HG03175 (cell line): Measurements from ENCODE around the gene HELZ2.
"Not testable (repeated sequence)": the region's sequence is repeated elsewhere in the genome, so short reads cannot be mapped to it uniquely, and the experiment has no call there.

Experiments
- ATAC-seq: cut with Tn5 transposase; IDR thresholded peaks from one replicate; pipeline ENCODE4 v1.9.1; 2021; ENCODE audit warnings: mild to moderate bottlenecking, moderate library complexity; ENCODE audit not compliant: unreplicated experiment

HELZ2 gene

DNA sequence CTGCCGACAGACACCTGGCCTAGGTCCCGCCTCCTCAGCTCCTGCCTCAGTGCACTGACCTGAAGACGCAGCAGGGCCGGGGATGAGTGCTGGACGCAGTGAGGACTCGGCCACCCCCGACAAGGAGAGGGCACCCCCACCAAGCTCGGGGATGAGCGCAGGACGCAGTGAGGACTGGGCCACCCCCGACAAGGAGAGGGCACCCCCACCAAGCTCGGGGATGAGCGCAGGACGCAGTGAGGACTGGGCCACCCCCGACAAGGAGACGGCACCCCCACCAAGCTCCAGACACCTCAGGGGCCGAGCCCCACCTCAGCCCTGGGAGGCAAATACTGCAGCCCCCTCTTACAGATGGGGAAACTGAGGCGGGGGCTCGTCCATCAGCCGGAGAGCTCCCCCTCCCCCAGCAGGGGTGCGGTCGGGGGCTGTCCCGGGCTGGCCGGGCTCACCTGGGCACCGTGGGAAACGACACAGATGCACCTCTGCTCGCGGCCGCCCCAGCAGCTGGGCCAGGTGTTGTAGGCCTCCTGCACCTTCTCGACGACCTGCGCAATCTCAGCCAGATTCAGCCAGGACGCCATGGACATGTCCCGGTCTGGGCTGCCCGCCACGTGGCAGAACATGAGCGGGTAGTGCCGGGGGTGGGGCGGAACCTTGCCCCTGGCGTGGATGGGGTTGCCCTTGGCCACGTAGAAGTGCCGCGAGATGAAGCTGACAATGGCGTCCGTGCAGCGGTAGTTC is 7.5 kb downstream of the HELZ2 start:
- ATAC-seq: no peak

DNA sequence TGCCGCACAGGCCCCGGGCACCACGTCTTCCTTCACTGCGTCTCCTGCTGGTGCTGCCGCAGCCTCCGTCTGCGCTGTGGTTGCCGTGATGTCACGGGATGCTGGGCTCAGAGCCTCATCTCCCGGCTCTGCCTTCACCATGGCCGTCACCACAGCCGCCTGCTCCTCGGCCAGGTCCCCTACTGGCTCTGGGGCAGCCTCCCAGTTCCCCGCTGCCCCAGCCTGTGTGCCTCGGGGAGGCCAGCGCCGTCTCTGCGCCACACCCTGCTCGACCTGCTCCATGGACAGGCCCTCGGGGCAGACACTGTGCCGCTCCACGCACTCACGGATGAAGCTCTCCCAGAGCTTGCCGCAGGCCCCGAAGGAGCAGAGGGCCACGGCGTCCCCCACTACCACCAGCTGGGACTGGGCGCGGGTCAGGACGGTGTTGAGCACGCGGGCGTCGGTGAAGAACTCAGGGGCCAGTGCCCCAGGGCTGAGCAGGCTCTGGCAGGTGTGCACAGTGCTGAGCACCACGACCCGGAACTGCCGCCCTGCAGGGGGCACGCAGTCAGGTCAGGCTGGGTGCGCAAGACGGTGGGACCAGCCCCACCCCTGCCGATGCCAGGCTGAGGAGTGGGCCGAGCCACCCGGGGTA is 8.2 kb downstream of the HELZ2 start:
- ATAC-seq: no peak

GRCh38 chr20:63565021-63565698 is 8.9 kb downstream of the HELZ2 start:
- ATAC-seq: no peak

GRCh38 chr20:63564036-63564810 is 9.8 kb downstream of the HELZ2 start:
- ATAC-seq: no peak

DNA sequence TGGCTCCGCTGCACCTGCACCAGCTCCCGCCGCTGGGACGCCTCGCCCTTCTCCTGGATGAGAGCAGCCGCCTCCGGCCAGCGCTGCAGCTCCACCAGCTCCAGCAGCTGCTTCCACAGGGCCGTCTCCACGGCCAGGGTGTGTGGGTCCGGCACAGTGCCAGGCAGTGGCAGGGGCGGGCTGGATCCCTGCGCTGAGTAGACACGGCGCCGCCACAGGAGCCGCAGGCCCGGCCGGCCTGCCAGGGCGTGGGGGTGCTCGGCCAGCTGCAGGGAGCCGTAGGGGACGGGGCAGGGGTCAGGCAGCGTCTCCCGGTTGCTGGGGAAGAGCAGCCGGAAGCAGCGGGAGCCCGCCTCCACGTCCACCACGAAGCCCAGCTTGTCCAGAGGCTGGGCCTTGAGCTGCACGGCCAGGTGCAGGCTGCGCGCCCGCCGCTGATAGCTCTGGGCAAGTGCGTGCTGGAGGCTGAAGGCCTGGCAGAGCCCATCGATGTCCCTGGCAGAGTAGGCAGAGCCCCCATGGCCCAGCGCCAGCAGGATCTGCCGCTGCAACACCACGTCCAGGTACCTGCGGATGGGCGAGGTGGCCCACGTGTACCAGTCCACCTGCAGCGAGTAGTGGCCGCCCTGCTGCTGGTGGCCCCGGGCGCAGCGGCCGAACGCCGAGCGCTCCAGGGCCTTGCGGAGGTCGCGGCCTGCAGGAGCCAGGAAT is 10.7 kb downstream of the HELZ2 start:
- no peak for ATAC-seq

GRCh38 chr20:63562461-63563224 is 11.4 kb downstream of the HELZ2 start:
- ATAC-seq: peak; percentile 46

DNA sequence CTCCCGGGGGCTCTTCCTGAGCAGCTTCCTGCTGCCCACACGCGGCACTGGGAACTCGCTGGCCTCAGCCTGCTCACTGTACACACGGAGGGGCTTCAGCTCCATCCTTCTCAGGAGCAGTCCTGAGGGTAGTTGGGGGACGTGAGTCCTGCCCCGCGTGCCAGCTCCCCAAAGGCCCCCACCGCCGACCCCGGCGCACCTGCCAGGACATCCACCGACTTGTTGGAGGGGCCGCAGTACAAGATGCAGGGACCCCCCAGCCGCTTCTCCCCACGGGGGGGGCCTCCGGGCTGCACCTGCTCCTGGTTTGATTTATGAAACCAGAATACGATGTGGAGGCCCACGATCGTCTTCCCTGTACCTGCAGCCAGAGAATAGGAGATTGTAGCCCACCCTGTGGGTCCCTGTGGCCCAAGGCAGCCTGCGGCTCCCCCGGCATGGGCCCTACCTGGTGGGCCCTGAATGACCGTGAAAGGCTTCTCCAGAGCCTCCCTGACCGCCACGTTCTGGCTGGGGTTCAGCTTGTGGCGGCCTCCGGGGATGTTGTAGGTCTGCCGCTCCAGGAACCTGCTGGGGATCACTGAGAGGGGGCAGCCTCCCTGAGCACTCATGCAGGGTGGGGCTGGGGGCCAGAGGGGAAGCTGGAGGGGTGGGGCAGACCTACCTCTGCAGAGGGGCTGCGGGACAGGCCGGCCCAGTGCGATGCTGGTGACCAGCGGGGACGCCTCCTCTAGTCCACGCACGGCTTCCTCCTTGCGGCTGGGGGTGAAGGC is 12.2 kb downstream of the HELZ2 start:
- no peak for ATAC-seq

DNA sequence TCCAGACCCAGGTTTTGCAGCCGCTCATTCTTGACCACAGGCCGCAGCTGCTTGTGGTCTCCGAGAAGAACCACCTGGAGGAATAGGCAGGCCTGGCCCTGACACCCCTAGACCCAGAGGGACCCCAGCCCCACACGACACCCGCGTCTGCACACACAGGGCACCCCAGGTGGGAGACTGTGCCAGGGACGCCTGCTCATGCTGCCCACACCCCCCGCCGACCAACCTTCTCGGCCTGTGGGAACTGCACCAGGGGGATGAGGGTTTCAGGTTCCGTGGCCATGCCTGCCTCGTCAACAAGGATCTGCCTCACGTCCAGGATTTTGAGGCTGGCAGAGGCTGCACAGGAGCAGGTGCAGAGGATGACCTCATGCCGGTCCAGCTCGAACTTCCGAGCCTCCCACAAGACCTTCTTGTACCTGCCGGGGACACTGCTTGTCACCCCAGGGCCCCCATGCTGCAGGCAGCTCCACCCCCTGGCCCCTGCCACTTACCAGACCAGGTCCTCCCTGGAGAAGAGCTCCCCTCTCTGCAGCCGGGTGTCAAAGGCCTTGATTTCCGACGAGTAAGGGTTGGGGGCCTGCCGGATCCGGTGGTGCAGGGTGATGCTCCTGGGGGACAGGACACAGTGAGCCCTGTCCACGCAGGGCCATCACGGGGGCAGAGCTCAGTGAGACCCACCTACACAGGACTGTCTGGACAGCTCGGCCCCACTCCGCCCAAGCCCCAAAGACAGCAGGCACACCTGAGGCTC is 13.0 kb downstream of the HELZ2 start:
- no peak for ATAC-seq

DNA sequence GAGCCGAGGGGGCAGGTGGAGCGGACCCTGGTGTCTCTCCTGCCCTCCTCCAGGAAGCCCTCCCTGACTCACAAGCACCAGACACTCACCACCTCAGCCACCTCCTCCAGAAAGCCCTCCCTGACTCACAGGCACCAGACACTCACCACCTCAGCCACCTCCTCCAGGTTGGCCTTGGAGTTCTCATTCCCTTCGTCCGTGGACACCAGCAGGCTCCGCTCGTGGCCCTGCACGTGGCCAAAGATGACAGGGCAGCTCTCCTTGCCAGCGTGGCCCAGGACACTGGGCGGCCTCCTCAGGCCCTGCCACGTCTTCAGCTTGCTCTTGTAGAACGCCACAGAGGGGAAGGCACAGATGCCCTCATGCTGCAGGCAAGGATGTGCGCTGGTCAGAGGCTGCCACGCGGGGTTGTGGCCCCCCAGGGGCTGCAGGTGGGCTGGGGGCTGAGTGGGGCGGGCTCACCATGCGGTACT is 13.7 kb downstream of the HELZ2 start:
- no peak for ATAC-seq

DNA sequence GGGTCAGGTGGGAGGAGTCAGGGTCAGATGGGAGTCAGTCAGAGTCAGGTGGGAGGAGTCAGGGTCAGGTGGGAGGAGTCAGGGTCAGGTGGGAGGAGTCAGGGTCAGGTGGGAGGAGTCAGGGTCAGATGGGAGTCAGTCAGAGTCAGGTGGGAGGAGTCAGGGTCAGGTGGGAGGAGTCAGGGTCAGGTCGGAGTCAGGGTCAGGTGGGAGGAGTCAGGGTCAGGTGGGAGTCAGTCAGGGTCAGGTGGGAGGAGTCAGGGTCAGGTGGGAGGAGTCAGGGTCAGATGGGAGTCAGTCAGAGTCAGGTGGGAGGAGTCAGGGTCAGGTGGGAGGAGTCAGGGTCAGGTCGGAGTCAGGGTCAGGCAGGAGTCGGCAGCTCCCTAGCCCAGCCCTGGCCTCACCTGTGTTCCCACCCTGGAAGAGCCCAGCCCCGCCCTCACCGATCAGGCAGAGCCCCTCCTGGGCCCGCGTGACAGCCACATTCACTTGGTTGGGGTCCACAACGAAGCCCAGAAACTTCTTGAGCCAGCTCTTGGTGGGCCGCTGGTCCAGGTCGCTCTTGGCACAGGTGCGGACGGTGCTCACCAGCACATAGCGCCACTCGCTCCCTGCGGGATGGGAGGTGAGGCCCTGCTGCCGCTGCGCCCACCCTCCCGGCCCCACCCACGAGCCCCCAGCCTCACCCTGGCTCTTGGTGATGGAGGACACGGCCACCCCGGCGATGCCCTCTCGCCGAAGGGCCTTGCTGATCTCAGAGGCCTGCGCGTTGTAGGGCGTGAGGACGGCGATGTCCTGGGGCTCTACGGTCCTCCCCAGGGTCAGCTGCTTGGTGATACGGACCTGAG is 14.3 kb downstream of the HELZ2 start:
- not testable (repeated sequence) for ATAC-seq

DNA sequence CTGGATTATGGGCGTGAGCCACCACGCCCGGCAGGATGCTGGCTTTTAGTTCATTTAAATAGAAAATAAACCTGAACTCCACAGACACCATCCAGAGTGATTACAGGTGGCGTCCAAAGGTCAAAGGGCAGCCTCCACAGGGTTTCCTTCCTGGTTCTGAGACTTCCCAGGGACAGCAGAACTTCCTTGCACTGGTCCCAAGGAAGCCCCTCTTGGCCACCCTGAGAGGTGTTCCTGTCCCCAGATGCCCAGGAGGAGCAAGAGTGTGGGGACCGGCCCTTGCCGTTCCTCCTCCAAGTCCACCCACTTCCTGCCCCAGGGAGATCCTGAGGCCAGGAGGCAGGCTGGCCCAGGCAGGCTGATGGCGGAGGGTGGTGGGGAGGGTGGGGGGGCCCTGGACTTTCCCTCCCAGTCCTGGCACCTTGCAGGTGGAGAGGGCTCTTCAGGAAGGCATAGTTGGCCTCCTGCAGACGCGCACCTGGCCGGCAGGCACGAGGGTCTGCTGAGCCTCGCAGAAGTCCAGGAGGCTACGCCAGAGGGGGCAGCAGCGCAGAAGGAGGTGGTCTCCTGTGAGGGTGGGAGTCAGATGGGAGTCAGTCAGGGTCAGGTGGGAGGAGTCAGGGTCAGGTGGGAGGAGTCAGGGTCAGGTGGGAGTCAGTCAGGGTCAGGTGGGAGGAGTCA is 15.1 kb downstream of the HELZ2 start:
- no peak for ATAC-seq

GRCh38 chr20:63557481-63557891 is 16.6 kb downstream of the HELZ2 start:
- no peak for ATAC-seq

GRCh38 chr20:63556873-63557478 is 17.1 kb downstream of the HELZ2 start:
- ATAC-seq: no peak

DNA sequence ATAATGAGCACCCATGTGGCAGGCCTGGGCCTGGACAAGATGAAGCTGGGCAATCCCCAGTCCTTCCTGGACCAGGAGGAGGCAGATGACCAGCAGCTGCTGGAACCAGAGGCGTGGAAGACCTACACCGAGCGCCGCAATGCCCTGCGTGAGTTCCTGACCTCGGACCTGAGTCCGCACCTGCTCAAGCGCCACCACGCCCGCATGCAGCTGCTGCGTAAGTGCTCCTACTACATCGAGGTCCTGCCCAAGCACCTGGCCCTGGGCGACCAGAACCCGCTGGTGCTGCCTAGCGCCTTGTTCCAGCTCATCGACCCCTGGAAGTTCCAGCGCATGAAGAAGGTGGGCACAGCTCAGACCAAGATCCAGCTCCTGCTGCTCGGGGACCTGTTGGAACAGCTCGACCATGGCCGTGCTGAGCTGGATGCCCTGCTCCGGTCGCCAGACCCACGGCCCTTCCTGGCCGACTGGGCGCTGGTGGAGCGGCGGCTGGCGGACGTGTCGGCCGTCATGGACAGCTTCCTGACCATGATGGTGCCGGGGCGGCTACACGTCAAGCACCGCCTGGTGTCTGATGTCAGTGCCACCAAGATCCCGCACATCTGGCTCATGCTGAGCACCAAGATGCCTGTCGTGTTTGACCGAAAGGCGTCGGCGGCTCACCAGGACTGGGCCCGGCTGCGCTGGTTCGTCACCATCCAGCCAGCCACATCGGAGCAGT is 18.2 kb downstream of the HELZ2 start:
- no peak for ATAC-seq

DNA sequence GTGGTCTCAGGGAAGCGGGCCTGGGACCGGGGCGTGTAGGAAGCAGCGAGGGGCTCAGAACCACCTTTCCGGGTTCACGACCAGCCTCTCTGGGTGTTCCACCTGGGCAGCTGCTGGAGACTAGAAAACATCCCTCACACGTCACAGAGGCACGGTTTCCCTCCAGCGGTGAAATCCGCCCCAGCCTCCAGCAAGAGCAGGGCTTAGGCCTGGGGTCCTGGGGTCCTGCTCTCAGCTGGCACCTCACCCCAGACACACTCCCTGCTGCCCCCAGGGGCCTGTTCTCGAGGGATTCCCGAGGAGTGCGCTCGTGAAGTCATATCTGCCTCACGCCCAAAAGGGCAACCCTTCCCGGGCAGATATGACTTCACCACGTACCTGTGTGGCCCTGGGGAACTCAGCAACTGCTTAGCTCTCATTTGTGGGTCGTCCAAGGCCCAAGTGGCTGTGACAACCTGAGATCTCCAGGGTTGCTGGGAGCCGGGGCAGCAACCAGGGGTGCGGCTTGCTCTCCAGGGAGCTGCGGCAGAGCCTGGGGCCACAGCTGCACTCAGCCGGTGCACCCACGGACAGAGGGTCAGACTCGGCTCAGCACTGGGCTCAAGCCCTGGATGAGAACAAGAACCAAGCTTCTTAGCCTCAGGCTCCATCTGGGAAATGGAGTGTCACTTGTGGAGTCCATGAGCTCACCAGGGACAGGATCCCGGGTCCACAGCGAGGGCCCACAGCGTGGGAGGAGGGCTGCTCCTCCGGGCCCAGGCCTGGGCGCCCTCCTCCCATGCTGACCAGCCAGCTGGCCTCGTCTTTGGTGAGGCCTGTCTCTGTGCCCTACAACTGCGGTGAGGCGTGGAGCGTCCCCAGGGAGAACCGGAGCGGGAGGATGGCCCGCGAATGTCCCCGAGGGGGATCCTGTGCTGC is 19.4 kb downstream of the HELZ2 start:
- no peak for ATAC-seq
